MM.1S (cell line): ENCODE data around the gene KLHL21.

ENCODE experiments used
- DNase-seq: peaks from one replicate; pipeline ENCODE4 v3.0.0-alpha.2; 2015
- H2AFZ ChIP-seq: fragments of 300-600 bp; sonication (generic); 2 replicates; pipeline ENCODE4 v1.6.0; 2016; ENCODE audit warnings: antibody characterized with exemption, low read length
- H3F3A ChIP-seq: fragments of 300-600 bp; sonication (generic); 2 replicates; pipeline ENCODE4 v1.6.1; 2016; ENCODE audit warnings: mild to moderate bottlenecking, antibody characterized with exemption, low read length, moderate library complexity, mixed read lengths; ENCODE audit not compliant: insufficient read depth
- H3K27ac ChIP-seq: fragments of 300-600 bp; sonication (generic); 2 replicates; pipeline ENCODE4 v1.5.1; 2016; ENCODE audit warnings: mild to moderate bottlenecking, low read length
- H3K27me3 ChIP-seq: fragments of 300-600 bp; sonication (generic); replicated peaks from 2 replicates; pipeline ENCODE4 v1.6.0; 2016; ENCODE audit warnings: low read length; ENCODE audit not compliant: insufficient read depth
- H3K36me3 ChIP-seq: fragments of 300-600 bp; sonication (generic); replicated peaks from 2 replicates; pipeline ENCODE4 v1.6.1; 2016; ENCODE audit warnings: mild to moderate bottlenecking, low read length, mixed read lengths; ENCODE audit not compliant: insufficient read depth
- H3K4me1 ChIP-seq: fragments of 300-600 bp; sonication (generic); 2 replicates; pipeline ENCODE4 v1.6.1; 2016; ENCODE audit warnings: low read length, mixed read lengths
- H3K4me2 ChIP-seq: fragments of 300-600 bp; sonication (generic); 2 replicates; pipeline ENCODE4 v1.6.0; 2016; ENCODE audit warnings: low read depth, low read length
- H3K4me3 ChIP-seq: fragments of 300-600 bp; sonication (generic); 2 replicates; pipeline ENCODE4 v1.5.1; 2016; ENCODE audit warnings: low read length, mixed read lengths
- H3K79me2 ChIP-seq: fragments of 300-600 bp; sonication (generic); 2 replicates; pipeline ENCODE4 v1.6.1; 2016; ENCODE audit warnings: mixed run types, low read length, mixed read lengths
- H3K9ac ChIP-seq: fragments of 300-600 bp; sonication (generic); 2 replicates; pipeline ENCODE4 v1.6.1; 2016; ENCODE audit warnings: low read length, mixed read lengths
- H3K9me2 ChIP-seq: fragments of 300-600 bp; sonication (generic); replicated peaks from 2 replicates; pipeline ENCODE4 v1.6.1; 2016; ENCODE audit warnings: mild to moderate bottlenecking, low read length, mixed read lengths; ENCODE audit not compliant: insufficient read depth
- H3K9me3 ChIP-seq: fragments of 300-600 bp; sonication (generic); replicated peaks from 2 replicates; pipeline ENCODE4 v1.6.1; 2016; ENCODE audit warnings: mild to moderate bottlenecking, low read length, mixed read lengths; ENCODE audit not compliant: insufficient read depth
- H4K20me1 ChIP-seq: fragments of 300-600 bp; sonication (generic); 2 replicates; pipeline ENCODE4 v1.6.1; 2016; ENCODE audit warnings: mild to moderate bottlenecking, low read length, moderate library complexity, mixed read lengths; ENCODE audit not compliant: insufficient read depth
- EZH2 ChIP-seq: fragments of 300-600 bp; sonication (generic); optimal IDR thresholded peaks from 2 replicates; pipeline ENCODE3; 2017; ENCODE audit warnings: low read depth, mild to moderate bottlenecking, antibody characterized with exemption, low read length, mixed read lengths
- EZH2phosphoT487 ChIP-seq: fragments of 300-600 bp; sonication (generic); IDR thresholded peaks from 2 replicates; pipeline ENCODE4 v1.6.1; 2018; ENCODE audit warnings: antibody characterized with exemption, low read length
- TF ChIP-seq, protein P1 (sequence below): fragments of 300-600 bp; sonication (generic); IDR thresholded peaks from 2 replicates; pipeline ENCODE4 v1.5.1; 2016; ENCODE audit warnings: antibody characterized with exemption, low read length, mixed read lengths

Gene KLHL21

DNA sequence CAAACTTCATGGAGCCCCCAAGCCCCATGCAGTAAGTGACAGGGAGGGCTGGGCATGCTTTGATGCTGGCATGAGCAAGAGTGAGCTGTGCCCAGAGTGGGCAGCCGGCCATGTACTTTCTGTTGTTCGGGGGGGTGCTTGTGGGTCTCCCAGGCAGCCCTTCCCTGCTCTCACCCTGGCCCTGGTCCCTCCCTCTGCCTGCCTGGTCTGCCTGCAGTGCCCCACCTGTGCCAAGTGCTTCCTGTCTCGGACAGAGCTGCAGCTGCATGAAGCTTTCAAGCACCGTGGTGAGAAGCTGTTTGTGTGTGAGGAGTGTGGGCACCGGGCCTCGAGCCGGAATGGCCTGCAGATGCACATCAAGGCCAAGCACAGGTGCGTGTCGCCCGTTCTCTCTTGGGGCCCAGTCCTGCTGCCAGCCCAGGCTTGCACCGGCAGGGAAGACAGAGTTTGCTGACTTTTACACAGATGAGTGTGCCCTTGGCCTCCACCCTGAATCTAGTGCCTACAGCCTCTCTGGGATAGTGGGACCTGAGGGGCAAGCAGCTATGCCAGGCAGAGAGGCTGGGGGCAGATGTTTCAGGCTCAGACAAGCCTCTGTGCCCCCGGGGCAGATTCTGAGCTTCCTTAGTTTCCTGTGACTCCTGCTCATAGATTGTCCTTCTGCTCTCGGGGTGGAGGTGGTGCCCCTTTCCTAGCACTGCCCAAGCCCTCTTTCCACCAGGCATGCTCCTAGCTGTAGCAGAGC lies 15.2 kb downstream of the KLHL21 start:
- Histone ChIP-seq H3K4me2 (no peak overlapping the region), H3K36me3 (no peaks in the 10 kb centered on the region), H3K4me1 (no peaks in the 10 kb centered on the region), H3K9ac (no peak overlapping the region), H3F3A (no peaks in the 10 kb centered on the region; the same call in 1 of the 2 replicates), H3K9me2 (no peaks in the 10 kb centered on the region), H2AFZ (no peak overlapping the region), H4K20me1 (no peaks in the 10 kb centered on the region), H3K9me3 (no peaks in the 10 kb centered on the region), H3K79me2 (peaks cover 13% of the 10 kb centered on the region; the same call in 1 of the 2 replicates), H3K27me3 (no peaks in the 10 kb centered on the region), H3K4me3 (no peak overlapping the region), H3K27ac (no peak overlapping the region)
- TF ChIP-seq EZH2 (no peak), EZH2phosphoT487 (no peak)
- TF ChIP-seq, protein P1, sequence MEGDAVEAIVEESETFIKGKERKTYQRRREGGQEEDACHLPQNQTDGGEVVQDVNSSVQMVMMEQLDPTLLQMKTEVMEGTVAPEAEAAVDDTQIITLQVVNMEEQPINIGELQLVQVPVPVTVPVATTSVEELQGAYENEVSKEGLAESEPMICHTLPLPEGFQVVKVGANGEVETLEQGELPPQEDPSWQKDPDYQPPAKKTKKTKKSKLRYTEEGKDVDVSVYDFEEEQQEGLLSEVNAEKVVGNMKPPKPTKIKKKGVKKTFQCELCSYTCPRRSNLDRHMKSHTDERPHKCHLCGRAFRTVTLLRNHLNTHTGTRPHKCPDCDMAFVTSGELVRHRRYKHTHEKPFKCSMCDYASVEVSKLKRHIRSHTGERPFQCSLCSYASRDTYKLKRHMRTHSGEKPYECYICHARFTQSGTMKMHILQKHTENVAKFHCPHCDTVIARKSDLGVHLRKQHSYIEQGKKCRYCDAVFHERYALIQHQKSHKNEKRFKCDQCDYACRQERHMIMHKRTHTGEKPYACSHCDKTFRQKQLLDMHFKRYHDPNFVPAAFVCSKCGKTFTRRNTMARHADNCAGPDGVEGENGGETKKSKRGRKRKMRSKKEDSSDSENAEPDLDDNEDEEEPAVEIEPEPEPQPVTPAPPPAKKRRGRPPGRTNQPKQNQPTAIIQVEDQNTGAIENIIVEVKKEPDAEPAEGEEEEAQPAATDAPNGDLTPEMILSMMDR = no peak
- DNase-seq = peak; percentile 17

DNA sequence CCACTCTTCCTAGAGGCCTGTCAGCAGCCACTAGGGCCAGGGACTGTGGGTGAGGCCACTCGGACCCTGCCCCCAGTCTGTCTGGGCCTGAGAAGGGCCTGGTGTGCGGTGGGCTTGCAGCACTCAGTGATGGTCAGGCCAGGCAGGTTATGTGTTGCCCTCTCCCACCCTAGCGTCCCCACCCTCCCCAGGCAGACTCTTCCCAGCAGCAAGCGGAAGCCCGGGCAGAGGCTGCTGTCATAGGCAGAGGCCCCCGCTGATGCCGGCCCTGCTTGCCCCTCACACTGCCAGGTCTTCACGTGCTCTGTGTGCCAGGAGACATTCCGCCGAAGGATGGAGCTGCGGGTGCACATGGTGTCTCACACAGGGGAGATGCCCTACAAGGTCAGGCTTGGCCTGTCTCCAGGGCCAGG lies 16.3 kb downstream of the KLHL21 start:
- Histone ChIP-seq H3K4me1 (no peaks in the 10 kb centered on the region; the same call in 1 of the 2 replicates), H2AFZ (no peak overlapping the region), H4K20me1 (no peaks in the 10 kb centered on the region), H3K27me3 (no peaks in the 10 kb centered on the region), H3K27ac (no peak overlapping the region), H3K9me2 (no peaks in the 10 kb centered on the region), H3K9ac (no peak overlapping the region), H3K4me2 (no peak overlapping the region), H3F3A (no peaks in the 10 kb centered on the region; the same call in 1 of the 2 replicates), H3K79me2 (peaks cover 13% of the 10 kb centered on the region), H3K36me3 (no peaks in the 10 kb centered on the region), H3K9me3 (no peaks in the 10 kb centered on the region), H3K4me3 (no peak overlapping the region)
- TF ChIP-seq EZH2phosphoT487 = no peak
- TF ChIP-seq, protein P1 = no peak
- TF ChIP-seq EZH2 = no peak
- no peak for DNase-seq

DNA sequence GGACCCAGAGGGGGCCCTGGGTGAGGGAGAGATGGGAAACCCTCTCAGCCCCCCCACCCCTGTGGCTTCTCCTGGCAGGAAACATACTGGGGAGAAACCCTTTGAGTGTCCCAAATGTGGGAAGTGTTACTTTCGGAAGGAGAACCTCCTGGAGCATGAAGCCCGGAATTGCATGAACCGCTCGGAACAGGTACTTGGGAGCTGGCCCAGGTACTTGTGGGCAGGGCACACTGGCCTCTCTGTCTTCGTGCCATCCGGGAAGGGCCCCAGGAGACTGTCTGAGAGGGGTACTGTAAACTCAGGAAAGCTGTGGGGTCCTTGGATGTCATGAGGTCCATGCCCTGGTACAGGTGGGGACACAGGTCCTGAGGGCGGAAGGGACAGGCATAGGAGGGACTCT lies 16.8 kb downstream of the KLHL21 start:
- no peaks in the 10 kb centered on the region for H3K9me2 ChIP-seq
- H3K27me3 ChIP-seq = no peaks in the 10 kb centered on the region
- H3F3A ChIP-seq = no peaks in the 10 kb centered on the region; the same call in 1 of the 2 replicates
- H3K79me2 ChIP-seq = peaks cover 13% of the 10 kb centered on the region
- peaks cover 5% of the 10 kb centered on the region for H3K4me1 ChIP-seq
- TF ChIP-seq, protein P1 = no peak
- TF ChIP-seq EZH2 = no peak
- TF ChIP-seq EZH2phosphoT487 = no peak
- H3K36me3 ChIP-seq = no peaks in the 10 kb centered on the region
- DNase-seq = no peak
- no peaks in the 10 kb centered on the region for H4K20me1 ChIP-seq
- H2AFZ ChIP-seq = no peak overlapping the region
- H3K27ac ChIP-seq = no peak overlapping the region
- no peak overlapping the region for H3K9ac ChIP-seq
- no peaks in the 10 kb centered on the region for H3K9me3 ChIP-seq
- no peak overlapping the region for H3K4me3 ChIP-seq
- no peak overlapping the region for H3K4me2 ChIP-seq
